NCI-H1436 (cell line): ENCODE data around the gene CARD19.

Experiments
- DNase-seq: peaks from one replicate; lab custom pipeline; 2025; lab: John Stamatoyannopoulos, UW

CARD19 gene

DNA sequence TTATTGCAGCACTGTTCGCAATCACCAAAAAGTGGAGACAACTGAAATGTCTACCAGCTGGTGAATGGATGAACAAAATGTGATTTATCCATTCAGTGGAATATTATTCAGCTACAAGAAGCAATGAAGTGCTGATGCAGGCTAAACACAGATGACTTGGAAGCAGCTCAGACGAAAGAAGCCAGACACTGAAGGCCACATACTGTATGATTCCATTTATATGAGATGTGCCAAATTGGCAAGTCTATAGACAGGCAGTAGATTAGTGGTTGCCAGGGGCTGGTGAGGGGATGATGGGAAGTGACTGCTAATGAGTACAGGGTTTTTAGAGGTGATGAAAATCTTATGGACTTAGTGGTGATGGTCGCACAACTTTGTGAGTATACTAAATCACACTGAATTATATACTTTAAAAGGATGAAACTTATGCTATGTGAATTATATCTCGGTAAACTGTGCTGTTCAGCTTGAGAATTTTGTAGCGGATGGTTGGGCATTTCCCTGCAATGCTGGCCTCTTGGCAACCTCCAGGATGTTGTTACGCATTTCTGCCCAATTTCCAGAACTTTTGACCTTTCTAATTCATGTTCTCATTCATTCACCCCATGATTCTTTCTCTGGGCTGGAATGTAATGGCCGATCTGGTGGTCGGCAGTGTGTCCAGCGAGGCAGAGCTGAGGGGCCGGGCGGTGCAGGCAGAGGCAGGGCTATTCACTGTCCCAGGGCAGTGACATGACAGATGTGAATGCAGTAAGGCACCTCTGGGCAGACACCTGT, 66.0 kb downstream of the CARD19 start:
- no peak for DNase-seq
